NCI-H69 (cell line): ENCODE results near the gene KIAA1958.

Experiments
- DNase-seq: peaks from one replicate; lab custom pipeline; 2025; lab: John Stamatoyannopoulos, UW

The KIAA1958 gene

DNA sequence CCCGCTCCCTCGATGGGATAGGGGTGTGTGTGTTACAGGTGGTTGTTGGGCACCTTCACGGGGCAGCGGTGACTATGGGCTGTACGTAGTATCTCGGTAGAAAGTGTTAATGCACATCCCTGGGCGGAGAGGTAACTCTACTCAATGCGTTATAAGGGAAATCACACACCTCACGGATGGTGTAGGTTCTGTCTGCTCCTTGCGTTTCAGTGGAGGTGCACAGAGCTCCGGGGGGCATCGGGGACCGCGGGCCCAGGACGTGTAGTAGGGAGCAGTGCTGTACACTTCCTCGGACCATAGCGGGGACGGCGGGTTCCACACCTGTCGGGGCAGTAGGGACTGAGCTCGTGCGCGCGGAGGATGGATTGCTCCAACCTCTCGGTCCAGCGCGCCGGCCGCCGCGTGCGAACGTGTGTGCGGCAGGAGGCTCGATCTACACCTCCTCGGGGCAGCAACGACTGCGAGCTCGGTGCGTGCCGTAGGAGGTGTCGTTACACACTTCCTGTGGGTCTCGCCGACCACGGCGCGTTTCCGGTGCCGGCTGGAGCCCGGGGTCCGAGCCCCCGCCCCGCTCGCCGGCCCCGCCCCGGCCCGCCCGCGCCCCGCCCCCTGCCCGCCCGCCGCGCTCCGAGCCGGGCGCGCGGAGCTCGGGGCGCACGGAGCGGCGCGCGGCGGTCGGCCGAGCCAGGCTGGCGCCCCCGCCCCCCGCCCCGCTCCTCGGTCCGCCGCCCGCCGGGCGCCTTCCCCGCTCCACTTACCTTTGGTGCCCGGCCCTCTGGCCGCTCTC lies at the start of gene KIAA1958:
KIAA1958 (plus strand) TSS at position 607 of the 787 bp plus-strand sequence. CDS start 87,254 bp downstream, outside the sequence.
- DNase-seq, result peak; percentile 96

- DNase-seq, result peak; percentile 62
These were observed 49.2 kb upstream of the KIAA1958 start for GRCh38 chr9:112437406-112437805.

DNA sequence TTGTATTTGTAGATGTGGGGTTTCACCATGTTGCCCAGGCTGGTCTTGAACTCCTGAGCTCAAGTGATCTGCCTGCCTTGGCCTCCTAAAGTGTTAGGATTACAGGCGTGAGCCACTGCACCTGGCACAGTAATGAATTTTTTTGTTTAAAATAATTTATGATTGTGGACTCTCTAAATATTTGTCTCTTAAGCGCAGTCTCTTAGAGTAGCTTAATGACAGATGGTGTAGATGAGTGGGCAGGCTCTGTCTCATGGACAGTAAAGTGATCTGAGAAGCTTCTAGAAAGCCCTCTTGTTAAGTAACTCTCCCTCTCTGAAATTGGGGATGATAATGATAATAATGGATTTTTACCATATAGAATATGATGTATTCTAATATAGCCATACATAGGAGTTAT lies 47.5 kb upstream of the KIAA1958 start:
- peak; percentile 91 for DNase-seq

DNA sequence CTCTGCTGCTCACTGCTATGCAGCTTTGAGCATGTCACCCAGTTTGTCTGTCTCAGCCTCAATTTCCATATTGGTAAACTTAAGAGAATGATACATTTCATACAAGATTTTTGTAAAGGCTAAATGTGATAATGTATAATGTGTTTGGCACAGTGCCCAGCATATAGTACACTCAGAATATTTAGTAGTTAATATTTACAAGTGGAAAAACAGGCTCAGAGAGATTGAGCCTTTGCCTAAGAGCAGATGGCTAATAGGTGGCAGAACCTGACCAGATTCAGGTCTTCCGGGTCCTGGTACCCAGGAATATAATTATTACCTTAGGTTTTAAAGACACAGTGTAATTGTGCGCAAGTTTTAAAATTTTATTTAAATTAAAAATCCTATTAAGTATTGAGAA lies 46.8 kb upstream of the KIAA1958 start:
- peak; percentile 70 for DNase-seq

- DNase-seq, result peak; percentile 32
These were observed 43.4 kb upstream of the KIAA1958 start for GRCh38 chr9:112443200-112443599.

- DNase-seq, result no peak
These were observed 43.0 kb upstream of the KIAA1958 start for GRCh38 chr9:112443636-112444035.

DNA sequence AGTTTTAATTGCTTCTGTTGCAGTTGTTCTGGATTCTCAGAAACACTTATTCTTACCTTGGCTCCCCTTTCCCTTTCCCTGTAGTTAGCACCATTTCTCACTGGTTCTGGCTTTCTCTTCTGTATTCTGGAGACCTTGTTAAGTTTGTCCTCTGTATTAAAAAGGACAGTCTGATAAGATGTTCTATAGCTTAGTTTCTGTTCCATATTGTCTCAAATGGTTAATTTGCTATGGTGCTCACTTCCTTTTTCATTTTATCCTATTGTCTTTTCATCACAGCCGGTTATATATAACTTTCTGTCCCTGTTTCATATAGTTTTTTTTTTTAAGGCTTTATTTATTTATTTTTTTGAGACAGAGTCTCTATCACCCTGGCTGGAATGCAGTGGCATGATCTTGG lies 41.4 kb upstream of the KIAA1958 start:
- DNase-seq, result no peak

DNA sequence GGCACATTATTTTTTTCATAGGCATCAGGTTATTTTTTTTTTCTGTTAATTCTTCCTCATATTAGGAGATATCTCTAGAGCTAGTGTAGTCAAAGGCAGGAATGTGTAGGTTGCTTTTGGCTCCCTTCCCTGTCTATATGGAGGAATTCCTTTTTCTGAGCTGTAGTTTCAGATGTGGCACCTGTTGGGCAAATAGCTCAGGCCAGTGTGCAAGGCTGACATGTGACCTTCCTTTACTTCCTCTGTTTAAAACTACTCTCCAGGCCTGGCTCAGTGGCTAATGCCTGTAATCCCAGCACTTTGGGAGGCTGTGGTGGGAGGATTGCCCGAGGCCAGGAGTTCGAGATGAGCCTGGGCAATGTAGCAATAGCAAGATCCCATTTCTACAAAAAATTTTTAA lies 40.5 kb upstream of the KIAA1958 start:
- no peak for DNase-seq

GRCh38 chr9:112446526-112446925 lies 40.1 kb upstream of the KIAA1958 start:
- no peak for DNase-seq

DNA sequence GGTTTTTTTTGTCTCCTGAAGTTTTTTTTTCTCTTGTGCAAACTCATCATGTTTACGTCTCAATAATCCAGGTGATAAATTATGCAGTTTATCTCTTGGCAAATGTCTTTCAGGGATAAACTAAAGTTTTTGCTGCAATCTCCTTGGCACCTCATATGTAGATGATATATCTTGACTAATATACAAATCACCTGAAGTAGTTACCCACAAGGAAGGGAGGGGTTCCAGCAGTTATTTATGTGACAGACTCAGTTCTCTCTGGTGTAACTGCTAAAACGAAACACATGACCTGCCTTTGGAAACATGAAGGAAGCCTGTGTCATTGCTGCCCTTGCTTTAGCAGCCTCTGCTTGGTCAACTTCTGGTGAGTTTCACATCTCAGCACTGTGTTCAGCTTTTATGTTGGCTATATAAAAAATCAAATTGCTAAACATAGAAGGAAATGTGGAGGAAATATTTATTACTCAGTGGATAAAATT lies 39.3 kb upstream of the KIAA1958 start:
- no peak for DNase-seq

DNA sequence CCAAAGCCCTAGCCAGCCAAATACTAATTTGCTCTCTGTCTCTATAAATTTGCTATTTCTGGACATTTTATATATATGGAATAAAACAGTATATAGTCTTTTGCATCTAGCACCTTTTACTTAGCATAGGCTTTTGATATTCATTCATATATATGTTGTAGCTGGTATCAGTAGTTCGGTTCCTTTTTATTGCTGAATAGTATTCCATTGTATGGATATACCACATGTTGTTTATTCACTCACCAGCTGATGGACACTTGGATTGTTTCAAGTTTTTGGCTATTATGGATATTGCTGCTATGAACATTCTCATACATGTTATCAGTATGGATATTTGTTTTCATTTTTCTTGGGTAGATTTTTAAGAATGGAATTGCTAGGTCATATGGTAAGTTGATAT lies 23.8 kb upstream of the KIAA1958 start:
- no peak for DNase-seq

- no peak for DNase-seq
These were observed 21.3 kb upstream of the KIAA1958 start for GRCh38 chr9:112465352-112465751.

DNA sequence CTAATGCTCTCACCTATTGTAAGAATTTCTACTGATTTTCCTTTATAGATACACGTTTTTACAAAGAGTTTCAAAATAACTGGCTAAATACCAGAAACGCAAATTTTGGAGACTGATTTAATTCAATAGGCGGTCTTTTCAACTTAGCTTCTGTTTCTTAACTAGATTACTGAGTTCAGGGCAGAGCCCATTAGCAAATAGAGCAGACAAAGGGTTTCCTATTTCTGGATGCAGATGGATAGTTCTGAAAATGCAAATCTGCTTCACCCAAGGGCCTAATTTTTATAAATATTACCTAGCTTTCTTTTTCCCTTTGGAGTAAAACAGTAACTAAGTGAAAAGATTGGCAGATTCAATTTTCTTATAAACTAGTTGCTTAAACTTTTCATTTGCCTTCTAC lies 13.6 kb upstream of the KIAA1958 start:
- DNase-seq, result no peak

DNA sequence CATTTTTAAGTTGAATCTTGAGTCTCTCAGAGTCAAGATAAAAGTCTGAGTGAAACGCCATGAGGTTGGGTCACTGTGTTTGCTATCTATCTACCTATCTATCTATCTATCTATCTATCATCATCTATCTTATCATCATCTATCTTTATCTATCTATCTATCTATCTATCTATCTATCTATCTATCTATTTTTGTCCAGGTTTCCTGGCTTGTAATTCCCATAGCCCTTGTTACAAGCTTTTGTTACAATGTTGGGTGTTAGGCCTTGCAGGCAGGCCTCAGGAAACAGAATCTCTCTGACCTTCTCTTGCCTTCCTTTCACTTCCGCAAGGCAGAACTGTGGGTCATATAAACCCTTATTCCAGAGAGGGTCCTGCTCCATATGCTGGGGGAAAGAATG lies 12.6 kb upstream of the KIAA1958 start:
- no peak for DNase-seq

GRCh38 chr9:112475318-112475717 lies 11.3 kb upstream of the KIAA1958 start:
- no peak for DNase-seq

DNA sequence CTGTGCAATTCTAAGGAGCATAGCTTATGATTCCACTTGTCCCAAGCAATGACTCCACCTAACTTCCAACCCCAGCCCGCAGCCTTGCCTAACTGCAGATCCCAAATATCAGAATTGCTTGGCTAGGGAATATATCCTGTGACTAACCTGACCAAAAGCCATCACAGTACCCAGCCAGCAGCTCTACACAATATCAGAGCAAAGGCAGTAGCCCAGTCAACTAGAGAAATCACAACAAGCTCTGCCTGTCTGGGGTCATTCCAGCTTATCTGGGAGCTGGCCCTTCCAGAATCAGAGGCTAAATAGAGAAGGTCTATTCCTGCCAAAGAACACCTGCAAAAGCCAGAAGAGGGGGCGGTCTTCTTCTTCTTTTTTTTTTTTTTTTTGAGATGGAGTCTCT lies 9.3 kb upstream of the KIAA1958 start:
- DNase-seq, result no peak

- DNase-seq, result no peak
These were observed 7.4 kb upstream of the KIAA1958 start for GRCh38 chr9:112479221-112479620.

GRCh38 chr9:112484607-112485006 lies 2.0 kb upstream of the KIAA1958 start:
- DNase-seq, result no peak

DNA sequence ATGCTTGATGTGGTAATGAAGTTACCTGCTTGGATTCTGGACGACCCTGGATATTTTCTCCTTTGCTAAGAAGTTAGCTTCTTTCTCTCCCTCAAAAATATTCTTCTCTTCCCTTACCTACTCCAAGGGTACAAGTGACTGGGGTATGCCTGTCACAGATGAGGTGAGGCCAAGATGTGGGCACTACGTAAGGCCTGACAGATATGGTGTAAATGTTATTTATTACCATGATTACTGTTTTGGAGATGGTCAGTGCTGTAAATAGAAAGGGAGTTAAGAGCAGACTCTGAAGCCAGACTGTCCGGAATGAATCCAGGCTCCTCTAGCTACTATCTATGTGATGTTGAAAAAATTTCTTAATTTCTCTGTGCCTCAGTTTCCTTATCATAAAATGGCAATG lies 1.1 kb upstream of the KIAA1958 start:
- DNase-seq, result no peak

- DNase-seq, result peak; percentile 87
These were observed 576 bp downstream of the KIAA1958 start for GRCh38 chr9:112487008-112487798.

- peak; percentile 57 for DNase-seq
These were observed 1.2 kb downstream of the KIAA1958 start for GRCh38 chr9:112487799-112488340.

GRCh38 chr9:112489039-112489546 lies 2.5 kb downstream of the KIAA1958 start:
- peak; percentile 55 for DNase-seq
